Omental fat pad (tissue), 4 donors: Measurements from ENCODE around the gene FCER2. TPM values are rescaled to one million over a fixed set of nuclear protein-coding genes. Genes with fewer than 3 reads are reported as not detected.
"Not testable (repeated sequence)": the region's sequence is repeated elsewhere in the genome, so short reads cannot be mapped to it uniquely, and the experiment has no call there.

Experiments used
- ATAC-seq: fragments of 150-250 bp; one replicate; pipeline ENCODE4 v1.9.1; 2016; ENCODE audit warnings: mild to moderate bottlenecking, moderate library complexity; ENCODE audit not compliant: low FRiP score
- DNase-seq: peaks from one replicate; pipeline ENCODE4 v3.0.0-alpha.2; 2019; ENCODE audit warnings: low spot score
- CTCF ChIP-seq, 3 donors: fragments of 450-650 bp; IDR thresholded peaks; one replicate each; pipeline ENCODE4 v1.5.1; 2016 to 2017; ENCODE audit warnings: antibody characterized with exemption in 3 of 3, mild to moderate bottlenecking in 3 of 3, moderate library complexity in 2 of 3
- total RNA-seq, 4 donors: library from RNA; depleted of rRNA; stranded (reverse); fragments of >200 nt; gene quantifications; one replicate each; pipeline ENCODE4 v1.1.0, GENCODE V29; 2016

Gene FCER2
- total RNA-seq, result 1 to 10 TPM in 2 of 4 donors, under 1 TPM in 2; 0.65 to 1.8 (median 1.0) TPM

GRCh38 chr19:7701654-7702457 lies at the start of gene FCER2:
Gene FCER2 (minus strand): TSS chr19:7702131. CDS start chr19:7699760, 2,371 bp downstream.
- ATAC-seq, result no peak
- no peak for TF ChIP-seq CTCF (IDR thresholded peaks at IDR 0.05)
- DNase-seq, result no peak

- TF ChIP-seq CTCF (IDR thresholded peaks at IDR 0.05), result no peak
- DNase-seq (no peak), ATAC-seq (no peak)
Observed at GRCh38 chr19:7751157-7751783, 49.3 kb upstream of the FCER2 start.

GRCh38 chr19:7748756-7749155 lies 46.8 kb upstream of the FCER2 start:
- TF ChIP-seq CTCF (IDR thresholded peaks at IDR 0.05), result no peak
- DNase-seq (no peak), ATAC-seq (no peak)

- no peak for TF ChIP-seq CTCF (IDR thresholded peaks at IDR 0.05)
- ATAC-seq (no peak), DNase-seq (no peak)
Observed at GRCh38 chr19:7748171-7748570, 46.2 kb upstream of the FCER2 start.

GRCh38 chr19:7746903-7747884 lies 45.3 kb upstream of the FCER2 start, which contains the start of gene CD209:
Gene CD209 (minus strand): TSS chr19:7747534. CDS start chr19:7747511, 23 bp downstream.
- no peak for TF ChIP-seq CTCF (IDR thresholded peaks at IDR 0.05)
- ATAC-seq (no peak), DNase-seq (no peak)

- not testable (repeated sequence) for DNase-seq, ATAC-seq
Observed at GRCh38 chr19:7746306-7746705, 44.4 kb upstream of the FCER2 start.
